Endothelial cell of umbilical vein (primary cell): Measurements from ENCODE around the gene ZNF282. TPM values are rescaled to one million over a fixed set of nuclear protein-coding genes. Genes with fewer than 3 reads are reported as not detected.

ENCODE experiments used
- BruUV-seq: library from RNA; stranded (reverse); fragments of 400-500 nt; replicated peaks from 2 replicates; lab custom pipeline; 2021; lab: Mats Ljungman, UMichigan
- CTCF ChIA-PET: fragments of 300-600, 350-600 bp; sonication (Branson Sonifier 250); formaldehyde crosslinking; loops from one replicate; lab custom pipeline; 2021; ENCODE audit warnings: antibody characterized with exemption, inconsistent platforms; lab: Charles Lee
- POLR2A ChIA-PET: fragments of 300-600, 350-600 bp; sonication (Branson Sonifier 250); formaldehyde crosslinking; loops from one replicate; lab custom pipeline; 2021; ENCODE audit warnings: antibody characterized with exemption, inconsistent platforms; lab: Charles Lee
- DNase-seq: peaks from one replicate; pipeline ENCODE4 v3.0.0-alpha.2; 2011; ENCODE audit warnings: low read depth, low spot score
- FAIRE-seq: peaks from 2 replicates; lab custom pipeline; 2011; peaks lifted over from hg19 to GRCh38; lab: Jason Lieb, UNC
- H2AFZ ChIP-seq: 2 replicates; pipeline ENCODE4 v1.6.0; 2012; ENCODE audit warnings: low read depth, low read length, control low read depth, inconsistent platforms
- H3K27ac ChIP-seq: 2 replicates; pipeline ENCODE4 v1.5.1; 2011; ENCODE audit warnings: low read depth, mild to moderate bottlenecking, control low read depth, low read length, moderate library complexity; ENCODE audit not compliant: insufficient read depth
- H3K27me3 ChIP-seq, 2 experiments: 2 replicates each; pipeline versions ENCODE4 v1.6.0 to v1.6.1; 2011; ENCODE audit warnings: low read length in 2 of 2, mixed read lengths in 1 of 2; ENCODE audit not compliant: control insufficient read depth in 2 of 2, insufficient read depth in 2 of 2
- H3K36me3 ChIP-seq, 2 experiments: 2 replicates in 1 of 2; 3 replicates in 1 of 2; pipeline ENCODE4 v1.5.1; 2011; ENCODE audit warnings: low read length in 2 of 2, mild to moderate bottlenecking in 1 of 2, moderate library complexity in 1 of 2; ENCODE audit not compliant: control insufficient read depth in 2 of 2, insufficient read depth in 2 of 2; ENCODE audit errors: extremely low read depth in 1 of 2
- H3K4me1 ChIP-seq: 3 replicates; pipeline ENCODE4 v1.5.1; 2011; ENCODE audit warnings: mild to moderate bottlenecking, low read length; ENCODE audit not compliant: control insufficient read depth, insufficient read depth; ENCODE audit errors: extremely low read depth
- H3K4me2 ChIP-seq: 2 replicates; pipeline ENCODE4 v1.6.1; 2011; ENCODE audit warnings: low read length, control low read depth, mixed read lengths; ENCODE audit not compliant: insufficient read depth
- H3K4me3 ChIP-seq, 3 experiments: fragments of 200-600 bp in 1 of 3; sonication (generic), shearing (Covaris generic) in 1 of 3; replicated peaks in 1 of 3; 2 replicates each; pipeline ENCODE4 v1.5.1; 2011 to 2016; ENCODE audit warnings: control low read depth in 3 of 3, low read length in 3 of 3, mild to moderate bottlenecking in 2 of 3, inconsistent platforms in 1 of 3, low read depth in 1 of 3, moderate library complexity in 1 of 3; ENCODE audit not compliant: insufficient read depth in 1 of 3
- H3K79me2 ChIP-seq: 2 replicates; pipeline ENCODE4 v1.6.0; 2012; ENCODE audit warnings: low read length, inconsistent platforms; ENCODE audit not compliant: control insufficient read depth, insufficient read depth
- H3K9ac ChIP-seq: replicated peaks from 2 replicates; pipeline ENCODE3; 2011; ENCODE audit warnings: low read length, control low read depth; ENCODE audit not compliant: insufficient read depth; ENCODE audit errors: extremely low read depth
- H3K9me1 ChIP-seq: replicated peaks from 3 replicates; pipeline ENCODE4 v1.6.0; 2011; ENCODE audit warnings: mild to moderate bottlenecking, low read length; ENCODE audit not compliant: control insufficient read depth, insufficient read depth; ENCODE audit errors: extremely low read depth
- H3K9me3 ChIP-seq: replicated peaks from 2 replicates; pipeline ENCODE4 v1.5.1; 2012; ENCODE audit warnings: low read length, inconsistent platforms; ENCODE audit not compliant: control insufficient read depth, insufficient read depth
- H4K20me1 ChIP-seq: replicated peaks from 2 replicates; pipeline ENCODE3; 2011; ENCODE audit warnings: mild to moderate bottlenecking, low read length; ENCODE audit not compliant: control insufficient read depth, insufficient read depth; ENCODE audit errors: extremely low read depth
- EZH2 ChIP-seq: IDR thresholded peaks from 2 replicates; pipeline ENCODE4 v1.6.1; 2012; ENCODE audit warnings: borderline replicate concordance, low read depth, mild to moderate bottlenecking, moderate library complexity, low read length, inconsistent platforms; ENCODE audit not compliant: severe bottlenecking
- FOS ChIP-seq: IDR thresholded peaks from 2 replicates; pipeline ENCODE4 v1.6.1; 2011; ENCODE audit warnings: mild to moderate bottlenecking, low read length, moderate library complexity, borderline replicate concordance; ENCODE audit not compliant: insufficient read depth
- GATA2 ChIP-seq: IDR thresholded peaks from 2 replicates; pipeline ENCODE4 v1.7.0; 2011; ENCODE audit warnings: low read depth, mild to moderate bottlenecking, moderate library complexity, mixed read lengths, low read length; ENCODE audit not compliant: insufficient read length, insufficient read depth
- JUN ChIP-seq: IDR thresholded peaks from 2 replicates; pipeline ENCODE4 v1.6.1; 2011; ENCODE audit warnings: borderline replicate concordance, low read depth; ENCODE audit not compliant: insufficient read length, insufficient read depth
- MYC ChIP-seq: IDR thresholded peaks from one replicate; pipeline ENCODE4 v1.6.1; 2011; ENCODE audit warnings: mild to moderate bottlenecking, low read depth, low read length
- POLR2A ChIP-seq: IDR thresholded peaks from 2 replicates; pipeline ENCODE4 v1.6.1; 2012; ENCODE audit warnings: low read depth, mild to moderate bottlenecking, control low read depth, low read length
- POLR2AphosphoS5 ChIP-seq: IDR thresholded peaks from 2 replicates; pipeline ENCODE4 v1.6.1; 2012; ENCODE audit warnings: low read depth, mild to moderate bottlenecking, control low read depth, low read length, moderate library complexity; ENCODE audit not compliant: insufficient read depth
- dilution Hi-C: fragments of 300-500 bp; cut with MboI; formaldehyde crosslinking; loops from one replicate; pipeline ENCODE4 v1.15.0; 2019; ENCODE audit warnings: low sequenced_read_pairs; ENCODE audit not compliant: extremely low pct_ligation_motif_present
- intact Hi-C: fragments of 100-400 bp; cut with micrococcal nuclease; formaldehyde crosslinking; loops from one replicate; pipeline ENCODE4 v1.10.0; 2022
- polyA plus RNA-seq, 4 experiments: library from polyadenylated mRNA; depleted of rRNA in 3 of 4; stranded (reverse) in 3 of 4; unstranded in 1 of 4; fragments of >200 nt; gene quantifications; 2 replicates each; pipeline versions ENCODE4 v1.2.1 to v1.2.3, GENCODE V29; 2011 to 2012; ENCODE audit warnings: missing spikeins in 1 of 4
- total RNA-seq: library from RNA; stranded (reverse); gene quantifications from 2 replicates; pipeline ENCODE4 v1.2.3, GENCODE V29; 2021
- TF ChIP-seq, protein P1 (sequence below), 2 donors: IDR thresholded peaks; 1 replicate in 1 of 2; 2 replicates in 1 of 2; pipeline ENCODE4 v1.5.1; 2011; ENCODE audit warnings: low read length in 2 of 2, mild to moderate bottlenecking in 2 of 2, moderate library complexity in 2 of 2, control low read depth in 1 of 2, inconsistent platforms in 1 of 2, low read depth in 1 of 2; ENCODE audit not compliant: insufficient read depth in 1 of 2; ENCODE audit errors: extremely low read depth in 1 of 2
- TF ChIP-seq, protein P2 (sequence below): IDR thresholded peaks from 2 replicates; pipeline ENCODE4 v1.6.1; 2011; ENCODE audit not compliant: insufficient read depth, insufficient read length

The ZNF282 gene
- total and polyA plus RNA-seq, 2 donors (not counting 3 experiments of a cell fraction or from before 2014, with no cell fraction given): 20.0 to 34.4 TPM

GRCh38 chr7:149180722-149181449 is 14.5 kb upstream of the ZNF282 start:
- Histone ChIP-seq H3K9me1 (no peaks in the 10 kb centered on the region), H4K20me1 (no peaks in the 10 kb centered on the region), H3K4me1 (peaks cover 9% of the 10 kb centered on the region), H3K9me3 (no peaks in the 10 kb centered on the region), H3K36me3 (peaks cover 8 to 16% of the 10 kb centered on the region in 2 experiments), H3K79me2 (no peaks in the 10 kb centered on the region), H3K4me3 (no peak overlapping the region), H3K4me2 (no peak overlapping the region), H3K27ac (no peak overlapping the region), H2AFZ (no peak overlapping the region), H3K27me3 (no peaks in the 10 kb centered on the region), H3K9ac (no peak overlapping the region)
- TF ChIP-seq JUN (no peak), MYC (no peak), POLR2AphosphoS5 (no peak), GATA2 (no peak), EZH2 (no peak), FOS (no peak), POLR2A (no peak)
- TF ChIP-seq, protein P1, sequence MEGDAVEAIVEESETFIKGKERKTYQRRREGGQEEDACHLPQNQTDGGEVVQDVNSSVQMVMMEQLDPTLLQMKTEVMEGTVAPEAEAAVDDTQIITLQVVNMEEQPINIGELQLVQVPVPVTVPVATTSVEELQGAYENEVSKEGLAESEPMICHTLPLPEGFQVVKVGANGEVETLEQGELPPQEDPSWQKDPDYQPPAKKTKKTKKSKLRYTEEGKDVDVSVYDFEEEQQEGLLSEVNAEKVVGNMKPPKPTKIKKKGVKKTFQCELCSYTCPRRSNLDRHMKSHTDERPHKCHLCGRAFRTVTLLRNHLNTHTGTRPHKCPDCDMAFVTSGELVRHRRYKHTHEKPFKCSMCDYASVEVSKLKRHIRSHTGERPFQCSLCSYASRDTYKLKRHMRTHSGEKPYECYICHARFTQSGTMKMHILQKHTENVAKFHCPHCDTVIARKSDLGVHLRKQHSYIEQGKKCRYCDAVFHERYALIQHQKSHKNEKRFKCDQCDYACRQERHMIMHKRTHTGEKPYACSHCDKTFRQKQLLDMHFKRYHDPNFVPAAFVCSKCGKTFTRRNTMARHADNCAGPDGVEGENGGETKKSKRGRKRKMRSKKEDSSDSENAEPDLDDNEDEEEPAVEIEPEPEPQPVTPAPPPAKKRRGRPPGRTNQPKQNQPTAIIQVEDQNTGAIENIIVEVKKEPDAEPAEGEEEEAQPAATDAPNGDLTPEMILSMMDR (IDR thresholded peaks at IDR 0.05; ENCODE audit: extremely low read depth in 1 of 2, insufficient read depth in 1 of 2, low read depth in 1 of 2, low read length in 2 of 2): no peak
- TF ChIP-seq, protein P2, sequence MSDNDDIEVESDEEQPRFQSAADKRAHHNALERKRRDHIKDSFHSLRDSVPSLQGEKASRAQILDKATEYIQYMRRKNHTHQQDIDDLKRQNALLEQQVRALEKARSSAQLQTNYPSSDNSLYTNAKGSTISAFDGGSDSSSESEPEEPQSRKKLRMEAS: no peak
- no TSS peak for BruUV-seq
- DNase-seq: peak; percentile 27
- ChIA-PET CTCF (interaction anchor here (1.1 to 2.2 kb wide), 3 partner anchors 10 to 34 kb away, joined by 3 to 13 read pairs (median 6); partner anchors contain the start of genes ZNF282 and ZNF398), POLR2A (no interaction called here)
- intact Hi-C loops: no loop called here
- dilution Hi-C loops: no loop called here
- FAIRE-seq: peak; percentile 63
